Dedifferentiated amniotic fluid mesenchymal stem cell (primary cell): Measurements from ENCODE around the gene ELFN1.

Experiments
- DNase-seq: peaks from one replicate; pipeline ENCODE4 v3.0.0-alpha.2; 2016; ENCODE audit errors: extremely low spot score

ELFN1 gene

DNA sequence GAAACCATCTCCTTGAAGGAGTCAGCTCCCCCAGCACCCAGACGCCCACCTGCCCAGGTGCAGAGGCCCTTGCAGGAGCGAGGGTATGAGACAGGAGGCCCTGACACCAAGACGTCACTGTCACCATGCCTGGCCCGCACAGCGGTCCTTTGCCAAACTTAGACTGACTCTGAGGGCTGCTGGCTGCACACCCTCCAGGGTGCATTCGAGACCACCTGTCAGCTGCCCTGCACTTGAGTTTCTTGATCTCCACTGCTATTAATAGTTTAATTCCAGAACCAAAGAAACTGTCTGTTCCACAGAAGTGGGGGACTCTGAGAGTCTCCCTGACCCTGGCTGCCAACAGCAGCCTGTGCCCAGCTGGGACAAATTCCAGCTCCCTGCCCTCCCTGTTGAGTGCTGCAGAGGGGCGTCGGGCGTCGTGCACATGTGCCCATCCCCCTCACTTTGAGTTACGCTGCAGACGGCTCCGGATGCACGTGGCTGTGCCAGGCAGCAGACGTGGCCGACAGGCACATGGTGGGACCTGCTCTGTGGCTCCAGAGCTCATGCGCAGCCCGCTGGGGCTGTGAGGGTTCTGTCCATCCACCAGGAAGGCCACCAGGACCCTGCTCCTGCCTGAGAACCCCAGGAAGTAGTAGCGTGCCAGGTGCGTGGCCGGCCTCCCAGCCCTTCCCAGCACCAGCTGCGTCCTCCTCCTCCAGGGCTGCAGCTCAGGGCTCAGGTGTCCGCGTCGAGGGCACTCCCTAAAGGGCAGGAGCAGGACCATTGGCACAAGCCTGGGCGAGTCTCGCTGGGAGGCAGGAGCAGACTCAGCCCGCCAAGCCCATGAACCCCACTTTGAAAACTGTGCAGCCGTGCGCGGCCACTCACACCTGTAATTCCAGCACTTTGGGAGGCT is 24.8 kb downstream of the ELFN1 start:
- no peak for DNase-seq

DNA sequence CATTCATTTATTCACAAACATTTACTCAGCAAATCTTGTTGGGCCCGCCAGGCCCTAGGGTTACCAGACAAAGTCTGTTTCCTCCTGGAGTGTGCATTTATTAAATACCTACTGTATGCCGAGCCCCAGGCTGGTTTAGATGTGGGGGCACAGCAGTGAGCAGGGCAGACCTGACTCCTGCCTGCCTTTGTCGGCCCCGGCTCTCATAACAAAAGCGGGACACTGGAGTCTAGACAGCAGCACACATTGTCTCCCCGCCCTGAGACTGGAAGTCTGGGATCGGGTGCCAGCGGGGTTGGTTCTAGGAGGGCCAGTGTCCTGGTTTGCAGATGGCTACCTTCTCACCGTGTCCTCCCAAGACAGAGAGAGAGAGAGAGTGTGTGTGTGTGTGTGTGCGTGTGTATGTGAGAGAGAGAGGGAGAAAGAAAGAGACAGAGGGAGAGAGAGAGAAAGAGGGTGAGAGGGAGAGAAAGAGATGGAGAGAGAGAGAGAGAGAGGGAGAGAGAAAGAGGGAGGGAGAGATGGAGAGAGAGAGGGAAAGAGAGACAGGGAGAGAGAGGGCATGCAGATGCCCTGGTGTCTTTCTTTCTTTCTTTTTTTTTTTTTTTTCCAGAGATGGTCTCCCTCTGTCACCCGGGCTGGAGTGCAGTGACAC is 25.9 kb downstream of the ELFN1 start:
- no peak for DNase-seq

DNA sequence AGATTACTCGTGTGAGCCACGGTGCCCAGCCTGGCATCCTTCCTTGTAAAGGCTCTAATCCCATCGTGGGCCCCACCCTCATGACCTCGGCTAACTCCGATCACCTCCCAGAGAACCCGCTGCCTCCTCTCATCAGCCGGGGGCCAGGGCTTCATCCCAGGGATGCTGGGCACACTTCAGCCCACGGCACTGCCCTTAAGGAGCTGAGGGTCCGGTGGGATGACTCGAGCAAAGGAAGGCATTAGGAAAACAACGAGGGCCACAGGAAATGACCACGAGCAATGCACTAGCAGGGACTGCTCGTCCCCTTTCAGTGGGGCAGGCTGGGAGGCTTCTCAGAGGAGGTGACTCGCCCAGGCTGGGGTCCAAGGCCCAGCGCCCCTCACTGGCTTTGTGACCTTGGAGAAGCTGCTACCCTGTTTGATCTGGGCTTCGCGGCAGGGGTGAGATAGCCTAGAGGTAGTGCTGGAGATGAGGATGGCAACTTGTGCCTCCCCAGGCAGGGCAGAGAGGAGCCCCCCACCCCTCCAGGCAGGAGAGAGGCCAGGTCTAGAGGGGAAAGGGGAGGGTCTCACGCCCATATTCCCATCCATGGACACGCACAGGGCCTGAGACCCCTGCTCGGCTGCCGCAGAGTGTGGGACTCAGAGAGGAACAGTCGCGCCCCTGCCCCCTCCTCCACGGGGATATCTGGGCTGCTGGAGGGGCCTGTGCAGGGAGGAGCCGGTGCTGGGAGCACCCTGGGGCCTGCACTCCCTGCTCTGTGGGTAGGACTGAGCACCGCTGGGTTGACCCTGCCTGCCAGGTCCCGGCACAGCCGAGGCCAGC is 26.8 kb downstream of the ELFN1 start:
- no peak for DNase-seq

DNA sequence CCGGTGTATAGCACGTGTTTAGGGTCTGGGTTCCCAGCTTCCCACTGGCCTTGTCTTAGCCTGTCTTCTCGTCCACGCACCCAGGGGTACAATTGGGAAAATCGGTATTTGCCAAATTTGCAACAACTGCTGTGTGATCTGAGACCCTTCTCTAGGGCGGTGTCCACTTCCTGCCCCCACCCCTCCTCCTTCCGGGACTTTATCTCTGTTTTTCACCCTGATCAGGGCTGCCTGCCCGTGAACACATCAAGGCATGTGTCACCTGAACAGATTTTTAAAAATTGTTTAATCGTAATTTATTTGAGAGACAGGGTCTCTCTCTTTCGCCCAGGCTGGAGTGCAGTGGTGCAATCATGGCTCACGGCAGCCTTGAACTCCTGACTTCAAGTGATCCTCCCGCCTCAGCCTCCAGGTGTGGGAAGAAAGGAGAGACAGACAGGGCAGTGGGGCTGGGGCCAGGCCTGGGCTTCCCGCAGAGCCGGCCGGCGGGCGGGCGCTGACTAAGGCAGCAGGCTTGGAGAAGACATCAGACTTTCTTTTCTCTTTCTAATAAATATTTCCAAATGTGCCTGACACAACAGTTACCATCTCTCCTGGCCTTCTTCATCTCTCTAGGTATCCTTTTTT is 27.5 kb downstream of the ELFN1 start:
- DNase-seq: no peak

DNA sequence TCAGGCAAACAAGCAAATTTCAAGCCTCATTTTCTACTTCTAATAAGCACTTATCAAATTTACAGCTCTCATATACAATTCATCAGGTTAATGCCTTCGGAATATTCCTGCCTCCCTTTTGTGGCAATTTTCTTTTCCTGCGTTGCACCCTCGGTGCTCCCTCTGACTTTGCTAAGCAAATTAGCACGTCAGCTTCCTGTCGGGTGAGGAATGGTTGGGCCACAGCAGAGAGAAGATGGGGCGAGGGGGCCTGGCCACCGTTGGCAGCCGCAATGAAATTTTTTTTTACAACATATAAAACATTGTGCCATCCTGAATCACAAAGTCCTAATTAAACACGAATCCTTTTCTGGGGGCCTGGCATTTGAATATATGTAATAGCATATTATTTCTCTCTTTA is 28.1 kb downstream of the ELFN1 start:
- no peak for DNase-seq

DNA sequence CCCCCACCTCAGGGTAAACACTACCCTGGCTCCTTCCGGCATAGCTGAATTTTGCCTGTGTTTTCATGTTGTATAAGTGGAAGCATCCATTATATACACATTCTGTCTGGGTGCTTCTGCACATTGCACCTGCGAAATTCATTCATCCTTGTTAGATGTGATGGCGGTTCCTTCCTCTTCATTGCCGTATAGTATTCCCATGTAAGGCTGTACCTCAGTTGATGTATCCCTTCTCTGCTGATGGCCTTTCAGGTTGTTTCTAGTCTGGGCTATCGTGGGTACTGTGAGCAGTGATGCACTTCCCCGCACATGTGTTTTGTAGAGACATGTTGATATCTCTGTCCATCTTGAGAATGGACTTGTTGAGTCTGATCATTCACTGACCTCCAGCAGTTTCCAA is 28.9 kb downstream of the ELFN1 start:
- no peak for DNase-seq

DNA sequence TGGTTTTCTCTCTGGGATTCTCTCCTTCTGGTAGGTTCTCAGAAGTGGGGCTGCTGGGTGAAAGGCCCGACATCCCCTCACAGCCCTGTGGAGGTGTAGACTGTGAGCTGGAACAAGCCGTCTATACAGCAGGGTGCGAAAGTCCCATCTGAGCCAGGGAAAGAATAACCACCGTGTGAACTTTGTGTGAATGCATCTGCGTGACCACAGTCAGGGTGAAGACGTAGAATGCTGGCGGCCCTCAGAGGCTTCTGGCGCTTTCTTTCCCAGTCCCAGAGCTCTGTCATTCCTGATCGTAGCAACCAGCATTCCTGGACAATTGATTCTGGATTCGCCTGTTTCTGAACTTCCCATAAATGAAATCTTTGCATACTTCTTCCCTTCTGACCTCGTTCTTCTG is 30.0 kb downstream of the ELFN1 start:
- DNase-seq: no peak

DNA sequence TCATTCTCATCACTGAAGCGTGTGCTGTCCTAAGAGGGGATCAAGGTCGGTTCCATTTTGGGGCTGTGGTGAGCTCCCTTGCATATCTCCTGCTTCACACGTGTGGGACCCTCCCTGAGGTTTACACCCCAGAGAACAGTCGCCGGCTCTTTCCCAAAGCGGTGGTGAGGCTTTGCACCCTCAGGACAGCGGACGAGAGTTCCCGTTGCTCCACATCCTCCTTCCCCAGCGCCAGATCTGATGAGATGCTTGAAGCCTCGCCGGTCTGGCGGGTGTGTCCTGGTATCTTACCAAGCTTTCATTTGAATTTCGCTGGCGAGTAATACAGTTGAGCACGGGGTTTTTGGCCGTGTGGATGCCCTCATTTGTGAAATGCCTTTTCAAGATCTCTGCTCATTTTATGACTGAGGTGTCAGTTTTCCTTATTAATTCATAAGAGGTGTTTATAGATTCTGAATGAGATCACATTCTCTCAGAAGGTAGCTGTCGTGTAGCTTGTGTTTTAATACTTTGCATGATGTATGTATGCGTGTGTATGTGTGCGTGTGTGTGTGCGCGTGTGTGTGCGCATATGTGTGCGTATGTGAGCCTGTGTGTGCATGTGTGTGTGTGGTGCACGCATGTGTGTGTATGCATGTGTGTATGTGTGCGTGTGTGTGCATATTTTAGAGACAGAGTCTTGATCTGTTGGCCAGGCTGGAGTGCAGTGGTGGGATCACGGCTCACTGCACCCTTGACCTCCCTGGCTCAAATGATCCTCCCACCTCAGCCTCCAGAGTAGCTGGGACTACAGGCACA is 30.7 kb downstream of the ELFN1 start:
- DNase-seq: no peak

DNA sequence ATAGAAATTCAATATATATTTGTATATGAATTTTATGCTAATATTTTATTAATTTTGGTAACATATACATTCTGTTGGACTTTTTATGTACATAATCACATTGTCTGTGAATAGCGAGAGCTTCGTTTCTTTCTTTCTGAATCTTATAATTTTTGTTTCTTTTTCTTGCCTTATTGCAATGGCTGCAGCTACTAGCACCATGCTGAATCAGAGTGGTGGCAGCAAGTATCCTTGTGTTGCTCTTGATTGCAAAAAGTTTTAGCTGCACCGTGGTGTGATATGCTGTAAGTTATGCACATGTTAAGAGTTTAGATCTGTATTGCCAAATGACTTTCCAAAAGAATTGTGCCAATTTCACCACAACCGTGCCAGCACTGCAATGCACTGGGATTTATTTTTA is 32.6 kb downstream of the ELFN1 start:
- DNase-seq: no peak

DNA sequence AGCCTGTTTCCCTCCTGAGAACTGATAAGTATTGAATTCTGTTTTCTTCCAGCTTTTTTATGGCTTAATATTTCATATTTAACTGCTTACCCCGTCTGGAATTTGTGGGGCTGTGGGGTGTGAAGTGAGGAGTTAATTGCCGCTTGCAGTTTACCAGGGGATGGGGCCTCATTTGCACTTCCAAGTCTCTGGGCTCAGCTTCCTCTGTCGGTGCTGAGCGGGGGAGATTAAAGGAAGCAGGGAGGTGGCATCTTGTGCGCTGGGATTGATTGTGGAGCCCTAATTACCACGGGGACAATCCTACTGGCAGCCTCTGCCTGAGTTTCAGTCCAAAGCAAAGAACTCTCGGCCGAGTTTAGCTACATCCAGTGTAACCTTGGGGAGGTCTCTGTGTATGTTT is 33.4 kb downstream of the ELFN1 start:
- no peak for DNase-seq

DNA sequence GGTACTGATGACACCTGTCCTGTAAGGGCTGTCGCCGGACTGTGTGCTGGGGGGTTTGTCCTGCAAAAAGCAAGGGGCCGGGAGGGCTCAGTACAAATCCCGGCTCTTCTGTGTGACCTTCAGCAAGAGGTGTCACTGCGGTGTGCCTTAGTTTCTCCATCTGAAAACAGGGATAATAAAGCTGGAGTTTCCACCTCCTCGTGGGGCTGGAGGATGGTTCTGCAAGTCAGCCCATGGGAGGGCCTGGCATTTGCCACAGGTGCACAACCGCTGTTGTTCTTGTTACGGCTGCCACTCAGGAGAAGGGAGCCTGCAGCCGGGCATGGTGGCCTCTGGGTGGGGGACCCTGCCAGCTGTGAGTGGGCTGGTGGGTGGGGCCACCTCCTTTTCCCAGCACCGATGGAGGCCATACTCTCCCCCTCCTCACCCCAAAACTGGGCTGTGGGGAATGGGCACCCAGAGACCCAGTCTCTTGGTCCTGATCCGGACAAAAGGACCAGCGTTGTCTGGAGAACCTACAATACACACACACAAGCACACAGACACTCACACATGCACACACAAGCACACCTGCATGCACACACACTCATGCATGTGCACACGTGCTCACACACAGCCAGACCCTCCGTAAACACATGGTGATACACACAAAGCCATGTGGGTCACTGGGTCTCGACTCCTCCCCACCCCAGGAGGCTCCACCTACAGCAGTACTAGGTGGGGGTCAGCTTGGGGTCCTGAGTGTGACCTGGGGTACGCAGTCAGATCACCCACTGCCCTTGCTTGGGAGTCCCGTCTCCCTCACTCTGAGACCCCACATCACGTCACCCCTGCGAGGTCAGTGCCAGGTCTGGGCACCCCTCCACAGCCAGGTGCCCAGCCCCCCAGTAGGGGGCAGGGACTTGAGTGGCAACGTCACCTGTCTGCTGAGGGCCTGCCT is 34.1 kb downstream of the ELFN1 start:
- DNase-seq: no peak

DNA sequence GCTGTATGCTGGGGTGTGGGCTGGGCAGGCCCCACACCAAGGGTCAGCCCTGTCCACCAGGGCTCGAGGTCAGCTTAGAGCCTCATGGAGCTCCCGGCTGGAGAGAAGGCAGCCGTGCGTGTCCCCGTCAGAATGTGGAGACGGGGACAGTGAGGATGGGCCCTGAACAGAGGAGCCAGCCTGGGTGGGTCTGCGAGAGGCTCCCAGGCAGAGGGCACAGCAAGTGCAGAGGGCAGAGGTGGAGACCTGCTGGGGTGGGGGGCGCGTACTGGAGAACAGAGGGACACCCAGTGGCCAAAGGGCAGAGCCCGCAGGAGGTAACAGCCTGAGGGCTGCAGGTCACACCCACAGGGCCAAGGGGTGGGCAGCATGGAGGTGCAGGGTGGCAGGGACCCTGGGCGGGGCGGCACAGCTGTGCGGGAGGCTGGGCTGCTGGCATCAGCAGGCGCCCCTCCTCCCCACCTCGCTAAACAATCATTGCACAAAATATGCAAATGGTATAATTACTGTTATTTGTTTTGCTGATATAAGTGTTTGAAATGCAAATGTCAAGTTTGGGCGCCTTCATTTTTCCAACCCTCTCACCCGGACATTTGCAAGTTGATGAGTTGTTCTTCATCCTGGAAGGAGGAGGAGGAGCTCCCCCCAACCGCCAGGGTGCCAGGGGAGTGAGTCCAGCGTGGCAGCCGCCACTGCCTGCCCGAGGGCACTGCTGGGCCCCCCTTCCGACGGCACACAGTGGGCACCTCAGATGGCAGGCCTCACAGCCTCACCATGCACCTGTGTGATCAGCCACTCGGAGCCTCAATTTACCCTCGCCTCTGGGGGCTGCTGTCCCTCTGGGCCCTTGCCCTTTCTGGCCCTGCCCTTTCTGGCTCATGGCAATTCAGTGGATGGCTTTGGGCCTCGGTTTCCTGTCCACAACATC is 35.0 kb downstream of the ELFN1 start:
- no peak for DNase-seq

DNA sequence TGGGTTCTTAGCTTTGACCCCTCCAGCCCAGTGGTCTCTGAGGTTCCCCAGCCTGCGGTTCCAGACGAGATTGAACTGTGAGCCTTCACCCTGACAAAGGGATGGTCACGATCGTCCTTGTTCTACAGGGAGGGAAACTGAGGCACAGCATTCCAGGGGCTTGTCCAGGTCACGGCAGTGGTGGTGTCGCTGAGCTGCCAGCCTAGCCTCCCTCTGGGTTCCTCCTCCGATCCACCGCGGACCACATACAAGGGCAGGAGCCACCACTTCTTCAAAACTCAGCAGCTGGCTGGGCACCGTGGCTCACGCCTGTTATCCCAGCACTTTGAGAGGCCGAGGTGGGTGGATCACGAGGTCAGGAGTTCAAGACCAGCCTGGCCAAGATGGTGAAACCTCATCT is 35.8 kb downstream of the ELFN1 start:
- DNase-seq: no peak

DNA sequence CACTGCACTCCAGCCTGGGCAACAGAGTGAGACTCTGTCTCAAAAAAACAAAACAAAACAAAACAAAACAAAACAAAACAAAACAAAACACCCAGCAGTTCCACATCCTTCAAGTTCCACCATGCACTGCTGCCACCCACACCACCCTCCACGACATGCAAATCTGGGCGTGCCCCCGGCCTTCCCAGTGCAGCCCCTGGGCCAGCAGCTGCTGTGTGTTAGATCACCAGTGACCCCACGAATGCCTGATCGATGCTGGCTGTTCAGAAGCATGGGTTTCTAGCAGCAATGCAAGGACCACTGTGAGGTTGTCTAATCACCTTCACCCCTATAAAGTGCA is 36.3 kb downstream of the ELFN1 start:
- DNase-seq: no peak

DNA sequence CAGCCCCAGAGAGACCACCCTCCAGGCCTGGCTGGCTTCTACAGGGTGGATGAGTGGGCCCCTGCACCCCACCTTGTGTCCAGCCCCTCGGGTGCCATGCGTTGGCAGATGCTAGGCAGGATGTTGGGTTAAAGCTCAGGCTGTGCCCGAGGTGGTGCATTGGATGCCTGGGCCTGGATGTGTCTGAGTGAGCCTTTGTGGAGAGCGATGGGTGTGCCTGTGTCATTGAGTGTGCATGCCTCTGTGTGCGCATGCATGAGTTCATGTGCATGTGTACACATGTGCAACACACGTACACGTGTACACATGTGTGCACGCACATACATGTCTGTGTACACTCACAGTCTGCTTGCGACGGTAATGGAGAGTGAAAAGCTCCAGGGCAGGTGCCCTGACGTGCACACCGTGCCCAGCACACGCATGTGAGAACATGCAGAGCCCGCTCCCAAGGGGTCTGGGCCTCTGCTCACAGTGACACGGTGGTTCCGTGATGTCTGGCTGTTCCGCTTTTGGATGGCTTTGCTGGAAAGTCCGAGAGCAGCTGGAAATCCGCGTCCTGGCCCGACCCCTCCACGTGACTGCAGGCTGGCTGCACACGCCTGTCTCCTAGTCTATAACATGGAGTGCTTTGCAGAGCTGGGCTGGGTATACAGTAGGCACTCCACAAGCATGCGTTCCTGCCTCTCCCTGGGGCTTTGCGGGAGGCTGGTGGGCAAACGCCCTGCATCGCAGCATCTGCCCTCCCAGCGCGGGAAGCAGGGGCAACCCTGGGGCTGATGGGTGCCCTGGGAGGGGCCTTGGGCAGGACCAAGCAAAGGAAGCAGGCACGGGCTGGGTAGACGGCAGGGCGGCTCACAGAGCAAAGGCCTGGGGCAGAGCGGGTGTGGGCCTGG is 36.9 kb downstream of the ELFN1 start:
- no peak for DNase-seq

DNA sequence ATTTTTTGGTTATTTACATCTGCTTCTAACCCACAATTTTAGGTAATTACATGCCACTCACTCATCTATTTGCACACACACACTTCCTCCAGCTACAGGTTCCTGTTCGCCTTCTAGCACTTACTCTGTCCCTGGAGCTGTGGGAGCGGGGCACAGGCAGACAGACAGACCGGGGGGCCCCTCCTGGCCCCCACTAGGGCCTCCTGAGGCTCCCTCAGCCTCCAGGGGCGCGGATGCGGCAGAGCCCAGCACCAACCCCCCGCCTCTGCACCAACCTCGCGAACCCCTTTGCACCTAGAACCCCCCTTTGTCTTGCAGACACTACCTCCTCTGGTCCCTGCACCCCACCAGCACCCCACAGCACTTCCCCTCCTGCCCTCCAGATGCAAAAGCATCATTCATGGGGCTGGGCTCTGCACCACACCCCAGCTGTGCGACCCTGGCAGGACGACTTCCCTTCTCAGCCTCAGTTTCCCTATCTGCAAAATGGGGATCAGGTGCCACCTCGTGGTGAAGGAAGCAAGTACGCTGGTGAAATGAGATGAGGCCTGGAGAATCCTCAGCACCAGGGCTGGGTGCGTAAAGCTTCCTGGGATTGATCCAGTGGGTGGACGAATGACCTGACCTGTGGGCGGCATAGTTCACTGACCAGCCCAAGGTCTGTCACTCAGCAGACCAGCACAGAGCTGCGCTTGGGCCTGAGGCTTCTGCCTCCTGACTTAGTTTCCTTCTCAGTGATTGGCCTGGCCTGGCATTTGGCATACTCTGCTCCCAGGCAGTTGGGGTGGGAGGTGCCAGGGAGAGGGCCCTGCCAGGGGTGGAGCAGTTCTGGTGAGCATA is 37.9 kb downstream of the ELFN1 start:
- no peak for DNase-seq

DNA sequence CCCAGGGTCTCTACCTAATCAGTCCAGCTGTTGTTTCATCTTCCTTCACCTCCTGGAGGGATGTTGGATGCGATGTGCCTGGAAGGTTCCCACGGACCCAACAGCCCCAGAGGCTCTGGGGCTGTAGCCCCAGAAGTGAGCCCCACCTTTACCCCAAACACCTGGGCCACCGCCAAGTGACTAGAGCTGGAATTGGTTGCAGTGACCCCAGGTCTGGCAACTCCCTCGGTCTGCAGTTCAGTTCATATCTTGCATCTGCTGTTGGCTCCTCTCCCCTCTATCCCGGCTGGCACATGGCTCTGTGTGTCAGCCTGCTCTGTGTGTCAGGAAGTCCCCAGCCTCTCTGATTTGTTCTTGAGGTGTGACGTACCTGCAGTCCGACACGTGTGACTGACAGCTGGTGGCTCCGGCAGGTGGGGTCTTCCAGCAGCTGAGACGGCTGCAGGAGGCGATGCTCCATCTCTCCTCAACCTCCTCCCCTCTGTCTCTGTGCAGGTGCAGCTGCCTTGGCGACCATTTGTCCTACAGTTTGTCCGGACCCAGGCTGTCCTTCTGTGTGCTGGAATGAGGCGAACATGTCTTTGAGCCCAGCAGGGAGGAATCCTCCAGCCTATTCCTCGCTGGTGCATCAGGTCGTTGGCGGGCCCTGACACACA is 38.6 kb downstream of the ELFN1 start:
- no peak for DNase-seq
